B cell (primary cell): Measurements from ENCODE around the gene MYCBP2. TPM values are rescaled to one million over a fixed set of nuclear protein-coding genes. Genes with fewer than 3 reads are reported as not detected.

ENCODE experiments used
- ATAC-seq: fragments of 200-7000 bp; cut with Tn5 transposase; one replicate; pipeline ENCODE4 v1.10.0; 2021; ENCODE audit warnings: low read depth, mild to moderate bottlenecking, moderate number of reproducible peaks, moderate library complexity
- CTCF ChIA-PET: fragments of 350-600 bp; sonication (Branson Sonifier 250); formaldehyde crosslinking; loops from one replicate; lab custom pipeline; 2021; ENCODE audit warnings: antibody characterized with exemption, inconsistent platforms; lab: Charles Lee
- POLR2A ChIA-PET: fragments of 350-600 bp; sonication (Branson Sonifier 250); formaldehyde crosslinking; loops from one replicate; lab custom pipeline; 2021; ENCODE audit warnings: antibody characterized with exemption; lab: Charles Lee
- DNase-seq: peaks from one replicate; pipeline ENCODE4 v3.0.0; 2013
- H2AFZ ChIP-seq: 2 replicates; pipeline ENCODE4 v1.6.1; 2012; ENCODE audit warnings: mild to moderate bottlenecking, low read depth, low read length; ENCODE audit not compliant: insufficient read depth, poor library complexity, severe bottlenecking
- H3K27ac ChIP-seq, 2 donors: 1 replicate in 1 of 2; 2 replicates in 1 of 2; pipeline ENCODE4 v1.5.1; 2012 to 2013; ENCODE audit warnings: low read length in 2 of 2, mild to moderate bottlenecking in 2 of 2, moderate library complexity in 1 of 2
- H3K27me3 ChIP-seq, 4 experiments: fragments of 200-600 bp in 1 of 4; sonication (generic) in 1 of 4; replicated peaks in 1 of 4; 1 replicate in 2 of 4; 2 replicates in 2 of 4; pipeline versions ENCODE4 v1.6.1 to v1.7.0; 2013 to 2016; ENCODE audit warnings: low read length in 3 of 4, mild to moderate bottlenecking in 2 of 4, mixed read lengths in 1 of 4, moderate library complexity in 1 of 4; ENCODE audit not compliant: insufficient read depth in 4 of 4, control insufficient read depth in 3 of 4; ENCODE audit errors: control extremely low read depth in 1 of 4
- H3K36me3 ChIP-seq, 2 experiments: replicated peaks in 1 of 2; 1 replicate in 1 of 2; 2 replicates in 1 of 2; pipeline versions ENCODE4 v1.6.1 to v1.7.1; 2013; ENCODE audit warnings: low read length in 1 of 2; ENCODE audit not compliant: insufficient read depth in 2 of 2, control insufficient read depth in 1 of 2; ENCODE audit errors: control extremely low read depth in 1 of 2, extremely low read depth in 1 of 2
- H3K4me1 ChIP-seq, 2 donors: fragments of 200-600 bp in 1 of 2; sonication (generic) in 1 of 2; 1 replicate in 1 of 2; 2 replicates in 1 of 2; pipeline versions ENCODE4 v1.5.1 to v1.6.1; 2013 to 2017; ENCODE audit warnings: low read length in 2 of 2; ENCODE audit not compliant: control insufficient read depth in 2 of 2, insufficient read depth in 2 of 2
- H3K4me2 ChIP-seq: replicated peaks from 2 replicates; pipeline ENCODE3; 2012; ENCODE audit warnings: mild to moderate bottlenecking, low read depth, low read length; ENCODE audit not compliant: poor library complexity, severe bottlenecking
- H3K4me3 ChIP-seq, 5 experiments: fragments of 200-600 bp in 1 of 5; sonication (generic) in 1 of 5; 1 replicate in 3 of 5; 2 replicates in 2 of 5; pipeline versions ENCODE4 v1.5.1 to v1.7.0; 2011 to 2016; ENCODE audit warnings: low read length in 4 of 5, mild to moderate bottlenecking in 4 of 5, low read depth in 2 of 5, control low read depth in 1 of 5, moderate library complexity in 1 of 5; ENCODE audit not compliant: insufficient read depth in 1 of 5; ENCODE audit errors: control extremely low read depth in 1 of 5, extremely low read depth in 1 of 5
- H3K79me2 ChIP-seq: fragments of 200-600 bp; sonication (generic); one replicate; pipeline ENCODE4 v1.6.0; 2016; ENCODE audit warnings: low read length; ENCODE audit not compliant: control insufficient read depth, insufficient read depth
- H3K9ac ChIP-seq: fragments of 200-600 bp; sonication (generic); 2 replicates; pipeline ENCODE4 v1.6.1; 2017; ENCODE audit warnings: mild to moderate bottlenecking, low read length, moderate library complexity
- H3K9me3 ChIP-seq, 3 donors: one replicate each; pipeline versions ENCODE4 v1.6.1 to v1.7.1; 2013; ENCODE audit warnings: low read length in 2 of 3; ENCODE audit not compliant: control insufficient read depth in 2 of 3, insufficient read depth in 1 of 3; ENCODE audit errors: control extremely low read depth in 1 of 3
- H4K20me1 ChIP-seq: 2 replicates; pipeline ENCODE4 v1.6.0; 2012; ENCODE audit warnings: mild to moderate bottlenecking, low read length; ENCODE audit not compliant: insufficient read depth, control insufficient read depth, poor library complexity, severe bottlenecking
- H3K27ac Mint-ChIP-seq: one replicate; pipeline ENCODE4 v1.8.0; 2021; ENCODE audit warnings: mixed read lengths
- H3K27me3 Mint-ChIP-seq: one replicate; pipeline ENCODE4 v1.8.0; 2021; ENCODE audit warnings: mixed read lengths
- H3K4me1 Mint-ChIP-seq: one replicate; pipeline ENCODE4 v1.8.0; 2021; ENCODE audit warnings: mixed read lengths
- H3K4me3 Mint-ChIP-seq: one replicate; pipeline ENCODE4 v1.8.0; 2021; ENCODE audit warnings: mixed read lengths
- H3K9me3 Mint-ChIP-seq: one replicate; pipeline ENCODE4 v1.8.0; 2022; ENCODE audit warnings: mixed read lengths; ENCODE audit not compliant: insufficient read depth
- CTCF ChIP-seq: fragments of 200-600 bp; IDR thresholded peaks from one replicate; pipeline ENCODE4 v1.8.0; 2022; ENCODE audit warnings: antibody characterized with exemption, mild to moderate bottlenecking
- EZH2 ChIP-seq: IDR thresholded peaks from 2 replicates; pipeline ENCODE4 v1.6.1; 2012; ENCODE audit warnings: borderline replicate concordance, low read depth, mild to moderate bottlenecking, moderate library complexity, low read length; ENCODE audit not compliant: insufficient read depth, poor library complexity, severe bottlenecking
- WGBS: methylation state at CpG from one replicate; pipeline ENCODE4 v1.1.5; 2013; ENCODE audit warnings: missing lambda C conversion rate; ENCODE audit not compliant: insufficient coverage; 5-methylcytosine and 5-hydroxymethylcytosine counted together
- intact Hi-C: fragments of 100-400 bp; cut with micrococcal nuclease; formaldehyde crosslinking; loops from one replicate; pipeline ENCODE4 v1.10.0; 2022
- polyA plus RNA-seq: library from polyadenylated mRNA; depleted of rRNA; stranded (reverse); fragments of >200 nt; gene quantifications from 2 replicates; pipeline ENCODE4 v1.2.3, GENCODE V29; 2012
- total RNA-seq, 2 donors: library from RNA; stranded (reverse); fragments of 120-200 nt in 1 of 2; gene quantifications; 1 replicate in 1 of 2; 2 replicates in 1 of 2; pipeline versions ENCODE4 v1.2.3 to v1.2.4, GENCODE V29; 2013 to 2022

MYCBP2 gene
- total and polyA plus RNA-seq, 2 donors (not counting 1 experiment from before 2014, with no cell fraction given): 84.0 to 237 TPM

- peaks cover 13 to 44% of the 10 kb centered on the region in 2 experiments for H3K36me3 ChIP-seq
- Mint-ChIP-seq H3K27ac (no peak overlapping the region), H3K4me1 (no peaks in the 10 kb centered on the region), H3K9me3 (peaks cover 9% of the 10 kb centered on the region), H3K27me3 (no peaks in the 10 kb centered on the region), H3K4me3 (no peak overlapping the region)
- intact Hi-C loops: no loop called here
- no peaks in the 10 kb centered on the region for H3K79me2 ChIP-seq
- H4K20me1 ChIP-seq: no peaks in the 10 kb centered on the region
- CTCF ChIA-PET: no interaction called here
- H3K9ac ChIP-seq: no peak overlapping the region
- H3K4me2 ChIP-seq: no peak overlapping the region
- H2AFZ ChIP-seq: no peak overlapping the region
- H3K4me1 ChIP-seq: no peaks in the 10 kb centered on the region
- no peaks in the 10 kb centered on the region for H3K27me3 ChIP-seq
- TF ChIP-seq EZH2 (no peak), CTCF (no peak)
- POLR2A ChIA-PET: no interaction called here
- no peak overlapping the region for H3K27ac ChIP-seq
- H3K4me3 ChIP-seq: no peak overlapping the region
- peaks cover 1 to 11% (median 8%) of the 10 kb centered on the region in 3 donors for H3K9me3 ChIP-seq
- ATAC-seq: no peak
- DNase-seq: no peak
Observed at GRCh38 chr13:77113496-77113895, 213.4 kb downstream of the MYCBP2 start.

GRCh38 chr13:77105051-77105450, 221.8 kb downstream of the MYCBP2 start:
- no peak for ATAC-seq
- H3K4me3 Mint-ChIP-seq: no peak overlapping the region

More at GRCh38 chr13:77105051-77105450, 221.8 kb downstream of the MYCBP2 start:
- peaks cover 0 to under 1% (median 0%) of the 10 kb centered on the region in 3 donors for H3K9me3 ChIP-seq
- H2AFZ ChIP-seq: no peak overlapping the region
- ChIA-PET POLR2A (no interaction called here), CTCF (no interaction called here)
- H3K4me1 Mint-ChIP-seq: peaks cover 1% of the 10 kb centered on the region
- peaks cover 5 to 12% of the 10 kb centered on the region in 2 experiments for H3K36me3 ChIP-seq
- H3K9me3 Mint-ChIP-seq: no peaks in the 10 kb centered on the region
- no peak overlapping the region for H3K4me2 ChIP-seq
- H4K20me1 ChIP-seq: no peaks in the 10 kb centered on the region
- no peaks in the 10 kb centered on the region for H3K79me2 ChIP-seq
- 100% methylated on average over 2 of the region's 2 CpGs for WGBS
- no peaks in the 10 kb centered on the region for H3K4me1 ChIP-seq
- H3K27me3 ChIP-seq: no peaks in the 10 kb centered on the region
- no peaks in the 10 kb centered on the region for H3K27me3 Mint-ChIP-seq
- H3K27ac Mint-ChIP-seq: no peak overlapping the region
- DNase-seq: no peak
- no peak overlapping the region for H3K9ac ChIP-seq
- no peak overlapping the region for H3K4me3 ChIP-seq
- no peak overlapping the region for H3K27ac ChIP-seq
- TF ChIP-seq EZH2: no peak
- no peak for TF ChIP-seq CTCF
- intact Hi-C loops: no loop called here
